ENCODE measurements around the gene LAG3.

- no peak for TF ChIP-seq CTCF (IDR thresholded peaks at IDR 0.05)
- TF ChIP-seq POLR2A (IDR thresholded peaks at IDR 0.05) = no peak
Measured at GRCh38 chr12:6750506-6750905, 21.8 kb upstream of the LAG3 start.
